Measurements from ENCODE around the gene TAOK3. TPM values are rescaled to one million over a fixed set of nuclear protein-coding genes. Genes with fewer than 3 reads are reported as not detected.
A peak's percentile ranks its signal among the peaks of the same experiment; 100 is the strongest.

Gene TAOK3
- total RNA-seq, 1 donor from 2014 or later: 15.7 TPM

DNA sequence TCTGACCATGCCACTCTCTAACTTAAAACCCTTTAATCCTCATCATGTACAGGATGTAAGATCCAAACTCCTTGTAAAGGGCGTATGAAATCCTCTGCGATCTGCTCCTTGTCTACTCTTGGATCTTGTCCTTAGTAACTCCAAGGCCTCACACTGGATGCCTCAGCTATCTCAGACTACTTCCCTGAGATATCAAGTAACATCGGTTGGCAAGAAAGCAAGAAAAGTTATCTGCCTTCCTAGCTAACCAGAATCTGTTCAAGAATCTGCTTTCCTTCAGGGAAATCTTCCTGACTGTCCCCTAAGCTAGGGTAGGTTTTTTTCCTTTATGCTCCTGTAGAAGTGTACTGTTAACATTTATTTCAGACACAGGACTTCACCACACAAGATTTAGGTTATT is 82.6 kb downstream of the TAOK3 start:
- Histone ChIP-seq H3K9ac (ENCODE audit: low read length) (no peak overlapping the region), H3K27ac (ENCODE audit: low read depth, low read length) (no peak overlapping the region), H3K4me2 (ENCODE audit: low read length) (no peak overlapping the region), H3K4me1 (ENCODE audit: insufficient read depth, low read length) (no peaks in the 10 kb centered on the region), H3K27me3 (ENCODE audit: insufficient read depth, low read length) (no peaks in the 10 kb centered on the region), H3K36me3 (ENCODE audit: insufficient read depth, low read length) (no peaks in the 10 kb centered on the region), H4K20me1 (ENCODE audit: insufficient read depth, low read length) (peaks cover 5% of the 10 kb centered on the region), H2AFZ (ENCODE audit: low read depth, low read length) (no peak overlapping the region), H3K79me2 (ENCODE audit: insufficient read depth, low read length) (no peaks in the 10 kb centered on the region), H3K9me3 (ENCODE audit: insufficient read depth, low read depth, low read length) (no peaks in the 10 kb centered on the region), H3K4me3 (ENCODE audit: insufficient read depth, low read depth, low read length) (no peak overlapping the region)
- Mint-ChIP-seq H3K4me1 (ENCODE audit: low read depth, unreplicated experiment) (no peaks in the 10 kb centered on the region), H3K9me3 (ENCODE audit: unreplicated experiment) (no peaks in the 10 kb centered on the region), H3K36me3 (ENCODE audit: low read depth, unreplicated experiment) (peaks cover 4% of the 10 kb centered on the region), H3K27ac (ENCODE audit: unreplicated experiment) (no peak overlapping the region), H3K4me3 (ENCODE audit: unreplicated experiment) (no peak overlapping the region), H3K27me3 (ENCODE audit: low read depth, unreplicated experiment) (no peaks in the 10 kb centered on the region)
- no peak for FAIRE-seq
- DNase-seq (ENCODE audit: low read depth): peak; percentile 44
- TF ChIP-seq, protein P1, sequence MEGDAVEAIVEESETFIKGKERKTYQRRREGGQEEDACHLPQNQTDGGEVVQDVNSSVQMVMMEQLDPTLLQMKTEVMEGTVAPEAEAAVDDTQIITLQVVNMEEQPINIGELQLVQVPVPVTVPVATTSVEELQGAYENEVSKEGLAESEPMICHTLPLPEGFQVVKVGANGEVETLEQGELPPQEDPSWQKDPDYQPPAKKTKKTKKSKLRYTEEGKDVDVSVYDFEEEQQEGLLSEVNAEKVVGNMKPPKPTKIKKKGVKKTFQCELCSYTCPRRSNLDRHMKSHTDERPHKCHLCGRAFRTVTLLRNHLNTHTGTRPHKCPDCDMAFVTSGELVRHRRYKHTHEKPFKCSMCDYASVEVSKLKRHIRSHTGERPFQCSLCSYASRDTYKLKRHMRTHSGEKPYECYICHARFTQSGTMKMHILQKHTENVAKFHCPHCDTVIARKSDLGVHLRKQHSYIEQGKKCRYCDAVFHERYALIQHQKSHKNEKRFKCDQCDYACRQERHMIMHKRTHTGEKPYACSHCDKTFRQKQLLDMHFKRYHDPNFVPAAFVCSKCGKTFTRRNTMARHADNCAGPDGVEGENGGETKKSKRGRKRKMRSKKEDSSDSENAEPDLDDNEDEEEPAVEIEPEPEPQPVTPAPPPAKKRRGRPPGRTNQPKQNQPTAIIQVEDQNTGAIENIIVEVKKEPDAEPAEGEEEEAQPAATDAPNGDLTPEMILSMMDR (IDR thresholded peaks at IDR 0.05; ENCODE audit: insufficient read depth, low read depth, low read length): no peak
- no peak for TF ChIP-seq EZH2 (IDR thresholded peaks at IDR 0.05; ENCODE audit: insufficient read depth, low read length)

DNA sequence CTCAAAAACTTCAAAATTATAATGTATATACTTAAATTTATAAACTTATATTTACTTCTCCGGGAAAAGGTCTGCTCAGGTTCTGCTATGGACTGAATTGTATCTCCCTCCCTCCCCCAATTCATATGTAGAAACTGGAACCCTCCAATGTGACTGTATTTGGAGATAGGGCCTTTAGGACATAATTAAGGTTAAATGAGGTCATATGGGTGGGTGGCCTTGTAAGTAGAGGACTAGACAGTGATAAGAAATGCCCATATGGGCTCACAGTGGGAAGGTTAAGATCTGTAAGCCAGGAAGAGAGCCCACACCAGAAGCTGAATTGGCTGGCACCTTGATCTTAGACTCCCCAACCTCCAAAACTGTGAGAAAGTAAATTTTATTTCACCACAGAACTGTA is 84.5 kb downstream of the TAOK3 start:
- peaks cover 5% of the 10 kb centered on the region for H4K20me1 ChIP-seq (ENCODE audit: insufficient read depth, low read length)
- no peaks in the 10 kb centered on the region for H3K9me3 Mint-ChIP-seq (ENCODE audit: unreplicated experiment)
- H3K4me1 Mint-ChIP-seq (ENCODE audit: low read depth, unreplicated experiment): no peaks in the 10 kb centered on the region
- no peaks in the 10 kb centered on the region for H3K9me3 ChIP-seq (ENCODE audit: insufficient read depth, low read depth, low read length)
- no peak overlapping the region for H3K27ac ChIP-seq (ENCODE audit: low read depth, low read length)
- no peaks in the 10 kb centered on the region for H3K4me1 ChIP-seq (ENCODE audit: insufficient read depth, low read length)
- H3K27me3 Mint-ChIP-seq (ENCODE audit: low read depth, unreplicated experiment): no peaks in the 10 kb centered on the region
- DNase-seq (ENCODE audit: low read depth) (no peak), FAIRE-seq (no peak)
- H3K4me3 Mint-ChIP-seq (ENCODE audit: unreplicated experiment): no peak overlapping the region
- no peak for TF ChIP-seq EZH2 (IDR thresholded peaks at IDR 0.05; ENCODE audit: insufficient read depth, low read length)
- TF ChIP-seq, protein P1 (IDR thresholded peaks at IDR 0.05; ENCODE audit: insufficient read depth, low read depth, low read length): no peak
- H3K36me3 ChIP-seq (ENCODE audit: insufficient read depth, low read length): no peaks in the 10 kb centered on the region
- H3K36me3 Mint-ChIP-seq (ENCODE audit: low read depth, unreplicated experiment): no peaks in the 10 kb centered on the region
- H3K4me2 ChIP-seq (ENCODE audit: low read length): no peak overlapping the region
- H3K27ac Mint-ChIP-seq (ENCODE audit: unreplicated experiment): no peak overlapping the region
- H3K27me3 ChIP-seq (ENCODE audit: insufficient read depth, low read length): no peaks in the 10 kb centered on the region
- no peak overlapping the region for H3K4me3 ChIP-seq (ENCODE audit: insufficient read depth, low read depth, low read length)
- H3K79me2 ChIP-seq (ENCODE audit: insufficient read depth, low read length): no peaks in the 10 kb centered on the region
- no peak overlapping the region for H2AFZ ChIP-seq (ENCODE audit: low read depth, low read length)
- H3K9ac ChIP-seq (ENCODE audit: low read length): no peak overlapping the region

DNA sequence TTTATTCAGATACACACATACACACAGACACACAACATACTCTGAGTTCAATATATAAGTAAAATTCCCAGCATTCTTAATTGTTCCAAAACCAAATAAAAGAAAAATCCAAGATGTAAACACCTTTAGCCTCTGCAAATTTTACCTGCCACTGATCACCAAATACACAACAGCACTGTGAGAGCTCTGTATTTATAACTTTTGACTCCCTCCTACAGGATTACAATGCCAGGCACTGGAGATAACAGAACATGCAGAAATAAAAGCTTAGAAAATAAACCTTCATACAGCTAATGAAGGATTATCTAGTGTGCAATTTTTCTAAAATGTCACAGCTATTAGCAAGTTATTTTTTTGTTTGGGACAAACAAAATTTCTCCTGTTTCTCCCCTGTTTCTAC is 85.0 kb downstream of the TAOK3 start:
- no peak for FAIRE-seq
- TF ChIP-seq, protein P1 (IDR thresholded peaks at IDR 0.05; ENCODE audit: insufficient read depth, low read depth, low read length): no peak
- no peak for TF ChIP-seq EZH2 (IDR thresholded peaks at IDR 0.05; ENCODE audit: insufficient read depth, low read length)
- DNase-seq (ENCODE audit: low read depth): no peak

More for the DNA sequence above, 85.0 kb downstream of the TAOK3 start:
- H3K4me3 Mint-ChIP-seq (ENCODE audit: unreplicated experiment): no peak overlapping the region
- no peak overlapping the region for H3K27ac ChIP-seq (ENCODE audit: low read depth, low read length)
- H3K4me2 ChIP-seq (ENCODE audit: low read length): no peak overlapping the region
- H3K4me1 Mint-ChIP-seq (ENCODE audit: low read depth, unreplicated experiment): no peaks in the 10 kb centered on the region
- no peaks in the 10 kb centered on the region for H3K9me3 Mint-ChIP-seq (ENCODE audit: unreplicated experiment)
- H3K27me3 Mint-ChIP-seq (ENCODE audit: low read depth, unreplicated experiment): no peaks in the 10 kb centered on the region
- no peak overlapping the region for H2AFZ ChIP-seq (ENCODE audit: low read depth, low read length)
- H3K9ac ChIP-seq (ENCODE audit: low read length): no peak overlapping the region
- no peak overlapping the region for H3K27ac Mint-ChIP-seq (ENCODE audit: unreplicated experiment)
- H3K9me3 ChIP-seq (ENCODE audit: insufficient read depth, low read depth, low read length): no peaks in the 10 kb centered on the region
- H3K36me3 Mint-ChIP-seq (ENCODE audit: low read depth, unreplicated experiment): no peaks in the 10 kb centered on the region
- H3K4me3 ChIP-seq (ENCODE audit: insufficient read depth, low read depth, low read length): no peak overlapping the region
- no peaks in the 10 kb centered on the region for H3K79me2 ChIP-seq (ENCODE audit: insufficient read depth, low read length)
- no peaks in the 10 kb centered on the region for H3K27me3 ChIP-seq (ENCODE audit: insufficient read depth, low read length)
- peaks cover 5% of the 10 kb centered on the region for H4K20me1 ChIP-seq (ENCODE audit: insufficient read depth, low read length)
- no peaks in the 10 kb centered on the region for H3K4me1 ChIP-seq (ENCODE audit: insufficient read depth, low read length)
- H3K36me3 ChIP-seq (ENCODE audit: insufficient read depth, low read length): no peaks in the 10 kb centered on the region

Measured in astrocyte (in vitro differentiated cells and primary cell).